Measurements from ENCODE around the gene NAA80.

- TF ChIP-seq CTCF (IDR thresholded peaks at IDR 0.05): no peak
- peak in 1 of 2 donors; percentile 10 for TF ChIP-seq POLR2A (IDR thresholded peaks at IDR 0.05)
Measured at GRCh38 chr3:50333744-50334328, 34.6 kb upstream of the NAA80 start.

All from adrenal gland (tissue), 5 donors.